GM18526 (cell line): ENCODE results near the gene PPM1J.
A peak's percentile ranks its signal among the peaks of the same experiment; 100 is the strongest.

Source experiments
- POLR2A ChIP-seq: IDR thresholded peaks from 3 replicates; pipeline ENCODE4 v1.6.1; 2011; ENCODE audit not compliant: insufficient read length; ENCODE audit errors: extremely low read depth

PPM1J gene

DNA sequence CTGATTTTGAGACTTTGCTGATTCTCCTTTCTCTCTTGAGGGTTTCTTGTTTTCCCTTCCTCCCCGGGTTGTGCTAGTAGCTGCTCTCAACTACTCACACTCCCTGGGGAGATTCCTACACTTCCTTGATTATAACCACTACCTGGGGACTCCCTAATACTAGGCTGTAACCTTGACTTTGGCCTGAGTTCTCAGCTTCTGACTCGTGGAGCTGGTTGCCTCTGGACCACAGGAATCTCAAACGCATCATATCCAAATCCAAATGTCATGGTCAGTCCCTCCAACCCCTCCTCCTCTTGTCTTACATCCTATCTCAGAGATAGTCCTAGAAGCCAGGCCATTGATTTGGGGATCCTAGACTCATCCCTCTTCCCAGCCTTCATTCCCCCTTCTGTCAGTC, 28.7 kb downstream of the PPM1J start:
- TF ChIP-seq POLR2A = no peak

DNA sequence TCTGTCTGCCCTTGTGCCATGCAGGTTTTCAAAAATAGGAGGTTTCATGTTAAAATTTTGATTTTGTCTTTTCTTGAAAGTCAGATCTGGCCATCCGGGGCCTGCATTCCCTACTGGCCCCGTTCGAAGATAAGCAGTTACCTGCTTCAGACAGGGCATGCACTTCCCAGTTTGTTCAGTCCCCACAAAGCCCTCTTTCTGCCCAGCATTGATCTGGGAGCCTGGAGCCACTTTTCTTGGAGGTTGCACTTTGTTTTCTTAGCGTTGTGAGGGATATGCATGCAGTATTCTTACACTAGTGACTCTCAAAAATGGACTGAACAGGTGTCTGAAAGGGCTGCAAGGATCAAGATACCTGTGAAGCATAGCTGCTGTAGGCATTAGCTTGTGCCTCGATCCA, 29.2 kb downstream of the PPM1J start:
- no peak for TF ChIP-seq POLR2A

DNA sequence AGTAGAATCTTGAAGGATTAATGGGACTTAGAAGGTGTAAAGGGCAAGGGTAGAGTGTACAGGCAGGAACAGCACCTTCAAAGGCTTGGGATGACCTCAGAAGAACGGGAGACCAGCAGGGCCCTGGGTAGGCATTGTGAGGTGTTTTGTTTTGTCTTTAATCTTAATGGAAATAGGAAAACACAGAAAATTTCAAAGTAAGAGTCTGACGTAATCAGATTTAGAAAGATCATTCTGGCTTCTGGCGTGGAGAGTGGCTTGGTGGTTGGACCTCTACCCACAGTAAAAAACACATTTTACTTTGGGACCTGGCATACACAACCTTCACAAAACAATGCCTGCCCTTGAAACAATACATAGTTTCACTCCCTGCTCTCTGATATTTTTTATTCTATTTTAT, 36.5 kb downstream of the PPM1J start:
- no peak for TF ChIP-seq POLR2A

DNA sequence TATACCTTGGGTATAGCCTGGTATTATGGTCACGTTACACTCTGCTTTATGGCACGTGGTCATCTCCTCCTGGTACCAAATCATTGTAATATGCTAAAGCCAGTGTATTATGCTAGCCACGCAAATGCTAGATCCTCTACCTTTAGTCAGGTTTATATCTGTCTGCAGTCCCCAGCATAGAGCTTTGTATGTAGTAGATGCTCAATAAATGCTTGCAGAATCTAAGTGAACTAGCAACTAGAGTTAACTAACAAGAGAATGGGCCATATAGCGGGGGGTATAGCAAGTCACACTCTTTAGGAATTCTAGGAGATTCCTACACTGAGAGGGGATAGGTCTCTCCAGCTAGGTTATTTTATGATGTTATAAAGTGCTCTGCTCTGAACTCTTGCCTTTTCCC, 37.6 kb downstream of the PPM1J start:
- TF ChIP-seq POLR2A = no peak

DNA sequence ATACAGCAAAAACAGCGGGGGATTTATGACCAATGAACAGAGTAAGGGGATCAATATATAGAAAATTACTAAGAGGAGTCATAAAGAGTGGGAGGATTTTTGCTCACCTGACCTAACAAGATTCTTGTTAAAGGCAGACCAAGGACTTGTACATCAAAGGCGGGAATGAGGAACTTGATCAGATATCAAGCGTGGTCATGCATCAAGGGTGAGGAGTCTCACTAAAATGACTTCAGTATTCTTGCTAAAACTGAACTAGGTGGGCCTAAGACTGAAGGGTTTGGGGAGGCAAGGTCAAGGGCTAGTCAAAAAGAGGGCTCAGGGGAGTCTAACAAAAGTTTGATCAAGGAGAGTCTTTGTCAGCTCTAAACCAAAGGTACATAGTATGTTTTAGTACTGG, 38.6 kb downstream of the PPM1J start:
- TF ChIP-seq POLR2A = no peak

DNA sequence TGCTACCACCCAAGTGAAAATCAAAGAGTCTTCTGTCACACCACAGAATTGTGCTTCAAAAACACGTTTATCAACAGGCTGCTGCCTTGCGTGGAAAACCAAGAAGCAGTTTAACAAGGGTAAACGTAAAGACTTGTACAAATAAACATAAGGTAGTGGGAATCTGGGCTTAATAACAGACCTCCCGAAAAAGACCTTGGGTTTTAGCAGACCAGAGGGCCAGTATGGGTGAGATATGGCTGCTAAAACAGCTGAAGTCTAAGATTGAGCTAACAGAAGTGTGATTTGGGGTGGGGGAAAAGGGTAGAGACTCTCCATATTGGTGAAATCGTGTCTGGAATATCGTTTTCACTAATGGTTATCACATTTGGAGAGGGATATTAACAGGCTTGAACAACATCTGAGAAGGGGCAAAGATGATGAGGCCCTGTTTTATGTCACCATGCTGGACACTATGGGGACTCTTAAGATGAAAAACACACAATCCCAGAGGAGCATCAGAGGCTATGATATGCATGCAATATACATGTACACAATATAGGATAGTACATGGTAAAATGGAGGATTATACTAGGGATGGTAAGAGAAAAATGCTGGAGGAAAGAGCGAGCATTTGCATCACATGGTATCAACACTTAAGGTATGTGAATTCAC, 39.3 kb downstream of the PPM1J start:
- no peak for TF ChIP-seq POLR2A

DNA sequence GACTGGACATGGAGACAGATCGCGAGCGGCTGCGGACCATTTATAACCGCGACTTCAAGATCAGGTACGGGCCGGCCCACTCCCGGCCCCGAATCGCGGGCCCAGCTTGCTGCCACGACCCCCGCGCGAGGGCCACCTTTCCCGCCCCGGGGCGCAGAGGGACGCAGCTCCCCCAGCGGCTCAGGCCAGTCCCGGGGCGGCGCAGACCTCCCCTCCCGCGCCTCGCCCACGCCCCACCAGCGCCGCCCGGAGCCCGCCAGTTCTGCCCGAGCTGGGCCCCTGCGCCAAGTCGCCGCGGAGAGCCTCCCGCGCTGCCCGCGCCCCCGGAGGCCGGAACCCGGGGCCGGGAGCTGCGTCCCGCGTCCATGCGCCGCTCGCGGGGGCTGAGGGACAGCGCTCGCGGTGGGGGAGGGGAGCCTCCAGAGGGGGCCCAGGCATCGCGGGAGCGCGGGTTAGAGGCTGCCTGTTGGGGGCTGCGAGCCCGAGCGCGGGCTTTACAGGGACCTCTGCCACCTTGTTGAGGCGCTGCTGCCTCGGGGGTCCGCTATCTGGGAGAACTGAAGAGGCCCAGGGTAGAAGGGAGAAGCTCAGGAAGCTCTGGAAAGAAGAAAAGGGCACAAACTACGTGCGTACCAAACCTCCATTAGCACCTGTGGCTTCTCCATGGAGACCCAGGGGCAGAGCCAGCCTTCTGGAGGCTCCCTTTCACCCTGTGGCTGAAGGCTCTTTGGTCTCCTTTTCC, 40.0 kb downstream of the PPM1J start:
- peak; percentile 35 for TF ChIP-seq POLR2A

DNA sequence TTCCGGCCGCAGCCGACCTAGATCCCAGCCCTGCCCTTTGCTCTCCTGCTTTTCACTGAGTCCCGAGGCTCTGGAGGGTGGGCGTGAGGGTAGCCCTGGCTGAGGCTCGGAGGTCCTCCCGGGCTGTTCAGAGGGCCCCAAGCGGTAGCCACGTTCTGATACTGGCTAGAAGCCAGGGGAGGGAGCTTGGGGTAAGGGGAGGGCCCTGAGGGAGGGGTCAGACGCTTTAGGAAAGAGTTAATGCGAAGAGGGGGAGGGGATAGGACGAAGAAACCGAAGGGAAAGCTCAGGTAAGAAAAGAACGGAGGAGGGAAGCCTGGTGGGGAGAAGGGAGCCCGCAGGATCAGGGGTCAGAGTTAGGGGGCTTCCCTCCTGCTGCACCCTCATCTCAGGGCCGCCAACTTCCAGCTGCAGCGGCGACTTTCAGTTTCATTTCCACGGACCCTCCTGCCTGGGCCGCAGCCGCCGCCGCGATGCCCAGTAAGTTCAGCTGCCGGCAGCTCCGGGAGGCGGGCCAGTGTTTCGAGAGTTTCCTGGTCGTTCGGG, 40.6 kb downstream of the PPM1J start, which contains the start of gene MOV10:
Gene MOV10, plus strand, starts transcription at position 220 of the 546 bp plus-strand sequence. Its CDS starts 254 bp downstream, at position 474.
- TF ChIP-seq POLR2A = no peak

DNA sequence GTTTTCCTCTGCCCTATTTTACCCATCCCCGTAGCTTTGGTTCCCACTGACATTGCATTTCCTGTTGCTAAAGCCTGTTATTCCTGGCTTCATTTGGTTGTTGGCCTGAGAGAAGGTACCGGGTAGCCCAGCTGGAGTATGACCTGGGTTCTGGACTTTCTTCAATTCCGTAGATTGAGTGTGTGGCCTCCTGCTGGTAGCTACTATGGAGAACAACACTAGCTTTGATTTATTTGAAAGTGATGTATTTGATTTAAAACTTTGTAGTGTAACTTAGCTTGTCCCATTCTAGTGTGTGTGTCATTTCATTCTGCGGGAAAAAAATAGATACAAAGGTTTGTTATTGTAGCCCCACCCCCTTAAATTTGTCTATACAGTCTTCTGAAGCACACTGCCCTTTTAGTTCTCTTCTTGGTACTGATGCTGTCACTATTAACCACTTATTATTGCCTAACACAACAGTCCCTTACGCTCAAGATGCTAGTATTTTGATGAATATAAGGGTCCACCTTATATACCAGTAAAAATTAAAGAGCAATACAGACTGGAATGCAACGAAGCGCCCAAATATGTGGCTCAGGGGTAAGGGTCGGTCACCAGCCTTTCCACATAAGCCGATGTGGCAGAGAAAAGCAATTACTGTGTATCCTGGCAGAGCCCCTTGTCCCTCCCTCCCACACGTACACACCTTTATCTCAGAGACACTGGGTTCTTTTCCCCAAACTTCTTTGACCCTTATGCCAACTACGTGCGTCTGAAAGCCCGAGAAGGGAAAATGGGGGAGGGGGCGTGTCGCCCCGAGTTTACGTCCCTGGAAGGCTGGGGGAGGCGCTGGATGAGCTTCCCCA, 41.3 kb downstream of the PPM1J start:
- TF ChIP-seq POLR2A = no peak

DNA sequence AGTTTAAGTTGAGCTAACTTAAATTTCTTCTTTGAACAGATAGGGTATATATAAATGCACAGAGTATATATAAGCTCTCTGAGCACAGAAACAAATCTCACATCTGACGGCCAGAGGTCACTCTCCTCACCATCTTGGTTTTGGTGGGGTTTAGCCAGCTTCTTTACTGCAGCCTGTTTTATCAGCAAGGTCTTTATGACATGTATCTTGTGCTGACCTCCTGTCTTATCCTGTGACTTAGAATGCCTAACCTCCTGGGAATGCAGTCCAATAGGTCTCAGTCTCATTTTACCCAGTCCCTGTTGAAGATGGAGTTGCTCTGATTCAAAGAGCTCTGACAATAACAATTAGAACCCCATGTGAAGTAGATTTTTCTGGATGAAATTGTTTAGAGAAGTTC, 42.3 kb downstream of the PPM1J start:
- TF ChIP-seq POLR2A = no peak

DNA sequence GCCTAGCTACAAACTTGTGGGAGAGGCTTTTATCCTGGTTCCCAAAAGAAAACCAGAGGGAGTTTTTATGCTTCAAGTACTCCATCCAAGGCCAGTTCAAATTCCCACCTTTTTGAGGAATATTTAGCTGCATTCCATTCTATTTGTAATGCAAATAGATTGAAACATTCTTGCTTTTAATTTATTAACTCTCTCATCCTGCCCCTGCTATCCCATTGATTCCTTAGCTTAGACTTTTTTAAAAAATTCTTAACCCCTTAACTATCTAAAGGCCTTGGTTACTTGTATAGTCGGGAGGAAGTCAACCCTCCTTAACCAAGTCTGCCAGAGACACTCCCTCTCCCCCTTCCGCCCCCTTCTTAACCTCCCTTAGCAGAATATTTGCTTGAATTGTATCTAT, 43.1 kb downstream of the PPM1J start:
- TF ChIP-seq POLR2A = no peak

DNA sequence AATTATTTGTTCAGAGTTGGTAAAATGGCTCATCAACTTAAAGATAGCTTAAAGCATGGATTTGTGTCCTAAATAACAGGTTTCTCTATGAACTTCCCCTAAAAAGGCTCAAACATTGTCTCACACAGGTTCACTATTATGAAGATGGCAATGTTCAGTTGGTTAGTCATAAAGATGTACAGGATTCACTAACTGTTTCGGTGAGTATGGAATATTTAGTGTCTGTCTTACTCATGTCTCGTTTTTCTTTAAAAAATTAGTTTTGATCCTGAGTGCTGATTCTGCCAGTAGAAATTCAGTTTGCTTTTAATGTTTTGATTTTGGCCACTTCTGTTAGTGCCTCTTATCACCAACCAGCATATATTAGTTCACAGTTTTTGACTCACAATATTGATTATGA, 48.2 kb downstream of the PPM1J start:
- TF ChIP-seq POLR2A = no peak

DNA sequence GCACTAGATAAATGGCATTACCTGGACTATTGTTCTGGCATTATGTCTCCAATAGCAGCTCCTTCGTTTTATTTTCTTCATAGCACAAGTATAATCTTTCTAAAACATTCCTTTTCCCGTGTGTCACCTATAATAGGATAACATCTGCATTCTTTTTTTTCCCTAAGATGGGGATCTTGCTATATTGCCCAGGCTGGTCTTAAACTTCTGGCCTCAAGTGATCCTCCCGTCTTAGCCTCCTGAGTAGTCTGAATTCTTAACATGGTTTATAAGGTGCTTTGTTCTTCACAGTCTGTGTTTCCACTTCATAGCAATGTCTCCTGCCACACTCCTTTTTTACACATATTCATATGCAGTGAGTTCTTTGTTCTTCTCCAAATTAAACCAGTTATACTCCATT, 49.3 kb downstream of the PPM1J start:
- no peak for TF ChIP-seq POLR2A
